ENCODE data around the gene NACC2.

- TF ChIP-seq CTCF (IDR thresholded peaks at IDR 0.05): no peak
- TF ChIP-seq POLR2A (IDR thresholded peaks at IDR 0.05): no peak
These were observed 40.0 kb downstream of the NACC2 start for GRCh38 chr9:136054798-136055714.
